Measurements from ENCODE around the gene PDE4D. TPM values are rescaled to one million over a fixed set of nuclear protein-coding genes. Genes with fewer than 3 reads are reported as not detected.

PDE4D gene
- total RNA-seq, 1 experiment from 2014 or later = 11.6 TPM

DNA sequence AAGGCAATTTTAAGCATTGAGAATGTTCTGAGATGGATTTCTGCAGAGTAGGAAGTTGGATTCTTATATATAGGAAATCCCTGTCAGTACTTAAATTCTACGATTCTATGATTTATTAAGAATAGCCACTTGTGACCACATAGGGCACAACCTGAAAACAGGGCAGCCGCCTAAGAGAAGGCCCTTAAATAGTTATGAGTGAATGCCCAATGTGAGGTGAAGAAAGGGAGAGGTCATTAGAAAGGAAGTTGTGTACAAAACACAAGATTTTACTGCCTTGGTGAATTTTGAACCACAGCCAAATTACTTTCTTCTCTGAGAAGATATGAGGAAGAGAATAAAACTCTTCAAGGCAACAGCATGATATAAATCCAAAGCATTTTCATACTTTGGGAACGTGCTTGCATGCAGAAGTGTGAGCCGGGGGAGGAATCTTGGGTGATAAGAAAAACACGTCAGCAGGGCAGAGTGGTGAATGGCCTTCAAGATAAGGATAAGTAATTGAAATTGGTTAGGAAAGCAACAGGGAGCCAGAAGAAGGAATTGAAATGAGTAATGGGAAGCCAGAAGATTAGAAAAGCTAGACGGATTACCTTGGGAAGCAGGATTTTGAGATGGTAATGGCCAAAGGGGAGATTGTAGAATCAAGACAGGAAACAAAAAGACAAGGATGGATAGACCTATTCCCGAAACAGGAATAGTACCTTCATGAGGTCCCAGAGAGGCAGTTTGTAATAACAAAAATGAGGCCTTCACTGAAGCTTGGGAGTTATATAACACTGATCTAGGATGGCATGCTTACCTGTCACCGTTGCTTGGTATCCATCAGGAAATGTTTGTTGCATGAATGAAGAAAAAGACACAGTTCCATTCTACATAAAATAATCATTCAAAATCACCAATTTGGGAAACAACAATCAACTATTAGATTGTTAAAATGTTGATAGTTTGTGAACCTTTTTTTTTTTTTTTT, 244.3 kb downstream of the PDE4D start:
- no peaks in the 10 kb centered on the region for H3K27me3 Mint-ChIP-seq (ENCODE audit: unreplicated experiment)
- H3K27ac Mint-ChIP-seq (ENCODE audit: unreplicated experiment) = peak overlapping the region; percentile 73
- H3K9me3 Mint-ChIP-seq (ENCODE audit: low read depth, unreplicated experiment) = no peaks in the 10 kb centered on the region
- peak; percentile 8 for DNase-seq
- no peaks in the 10 kb centered on the region for H3K36me3 Mint-ChIP-seq (ENCODE audit: insufficient read depth, unreplicated experiment)
- BruUV-seq (replicated peaks) = no TSS peak
- TF ChIP-seq, protein P1, sequence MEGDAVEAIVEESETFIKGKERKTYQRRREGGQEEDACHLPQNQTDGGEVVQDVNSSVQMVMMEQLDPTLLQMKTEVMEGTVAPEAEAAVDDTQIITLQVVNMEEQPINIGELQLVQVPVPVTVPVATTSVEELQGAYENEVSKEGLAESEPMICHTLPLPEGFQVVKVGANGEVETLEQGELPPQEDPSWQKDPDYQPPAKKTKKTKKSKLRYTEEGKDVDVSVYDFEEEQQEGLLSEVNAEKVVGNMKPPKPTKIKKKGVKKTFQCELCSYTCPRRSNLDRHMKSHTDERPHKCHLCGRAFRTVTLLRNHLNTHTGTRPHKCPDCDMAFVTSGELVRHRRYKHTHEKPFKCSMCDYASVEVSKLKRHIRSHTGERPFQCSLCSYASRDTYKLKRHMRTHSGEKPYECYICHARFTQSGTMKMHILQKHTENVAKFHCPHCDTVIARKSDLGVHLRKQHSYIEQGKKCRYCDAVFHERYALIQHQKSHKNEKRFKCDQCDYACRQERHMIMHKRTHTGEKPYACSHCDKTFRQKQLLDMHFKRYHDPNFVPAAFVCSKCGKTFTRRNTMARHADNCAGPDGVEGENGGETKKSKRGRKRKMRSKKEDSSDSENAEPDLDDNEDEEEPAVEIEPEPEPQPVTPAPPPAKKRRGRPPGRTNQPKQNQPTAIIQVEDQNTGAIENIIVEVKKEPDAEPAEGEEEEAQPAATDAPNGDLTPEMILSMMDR (IDR thresholded peaks at IDR 0.05; ENCODE audit: unreplicated experiment) = no peak
- intact Hi-C loops (cut with micrococcal nuclease; ENCODE audit: unreplicated experiment) = no loop called here
- CTCF ChIA-PET = interaction anchor here (0.7 kb wide), 1 partner anchor 123 kb away, joined by 3 read pairs; no protein-coding TSS in a partner anchor
- H3K4me1 Mint-ChIP-seq (ENCODE audit: low read depth, unreplicated experiment) = peaks cover 13% of the 10 kb centered on the region
- peak overlapping the region; percentile 13 for H3K4me3 Mint-ChIP-seq (ENCODE audit: low read depth, unreplicated experiment)

DNA sequence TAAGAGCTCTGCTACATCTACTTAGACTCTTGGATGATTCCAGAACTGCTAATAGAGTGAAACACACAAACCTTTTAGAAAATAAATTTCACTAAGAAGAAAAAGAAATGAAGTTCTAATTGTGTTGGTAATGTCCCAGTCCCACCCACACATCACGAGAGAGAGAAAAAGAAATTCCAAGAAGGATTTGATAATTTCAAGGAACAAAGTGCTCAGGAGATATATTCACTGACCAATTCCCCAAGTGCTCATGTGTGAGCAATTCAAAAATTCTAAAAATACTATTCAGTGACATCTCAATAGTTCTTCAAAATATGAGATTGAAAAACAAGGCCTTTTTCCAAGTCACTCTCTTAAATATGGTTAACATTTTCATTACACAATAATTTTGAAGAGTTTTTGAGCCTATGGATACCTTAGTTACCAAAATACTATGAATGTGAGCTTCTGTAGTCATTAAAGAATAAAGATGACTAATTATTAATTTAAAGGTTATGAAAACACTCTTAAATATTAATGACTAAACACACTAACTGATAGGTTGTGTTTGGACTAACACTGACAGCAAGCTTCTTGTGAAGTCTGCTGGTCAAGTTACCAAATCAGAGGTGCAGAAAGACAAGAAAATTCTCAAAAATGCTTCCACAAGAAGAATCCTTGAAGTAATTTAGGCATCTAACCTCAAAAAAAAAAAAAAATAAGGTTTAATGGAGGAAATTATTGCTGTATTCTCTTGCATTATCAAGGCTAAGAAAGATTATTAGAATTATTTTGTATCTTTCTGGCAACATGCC, 245.3 kb downstream of the PDE4D start:
- TF ChIP-seq, protein P1 (IDR thresholded peaks at IDR 0.05; ENCODE audit: unreplicated experiment) = no peak
- Mint-ChIP-seq H3K4me1 (ENCODE audit: low read depth, unreplicated experiment) (peaks cover 13% of the 10 kb centered on the region), H3K9me3 (ENCODE audit: low read depth, unreplicated experiment) (no peaks in the 10 kb centered on the region), H3K4me3 (ENCODE audit: low read depth, unreplicated experiment) (no peak overlapping the region), H3K27me3 (ENCODE audit: unreplicated experiment) (no peaks in the 10 kb centered on the region), H3K36me3 (ENCODE audit: insufficient read depth, unreplicated experiment) (no peaks in the 10 kb centered on the region), H3K27ac (ENCODE audit: unreplicated experiment) (no peak overlapping the region)
- BruUV-seq (replicated peaks) = no TSS peak
- DNase-seq = no peak
- intact Hi-C loops (cut with micrococcal nuclease; ENCODE audit: unreplicated experiment) = no loop called here
- CTCF ChIA-PET = interaction anchor here (0.6 to 0.7 kb wide), 4 partner anchors 10 to 122 kb away, joined by 3 to 6 read pairs (median 4); no protein-coding TSS in a partner anchor

DNA sequence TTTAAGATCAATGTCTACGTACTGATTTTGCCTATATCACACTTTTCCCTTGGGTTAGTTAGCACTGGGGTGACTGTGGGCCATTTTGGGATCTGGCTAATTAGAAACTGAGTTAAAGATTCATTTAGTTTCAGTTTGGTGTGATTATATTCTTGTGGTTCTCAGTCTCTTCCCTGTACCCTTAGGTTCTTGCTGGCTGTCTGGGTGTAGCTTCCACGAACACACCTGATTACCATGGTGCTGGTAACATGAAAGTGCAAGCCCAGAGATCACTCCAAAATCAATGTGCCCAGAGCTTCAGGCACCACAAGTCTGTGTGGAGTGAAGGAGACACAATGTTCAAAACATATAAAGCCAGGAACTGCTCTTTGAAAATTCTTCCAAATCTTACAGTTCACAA, 248.1 kb downstream of the PDE4D start:
- Mint-ChIP-seq H3K27ac (ENCODE audit: unreplicated experiment) (no peak overlapping the region), H3K4me3 (ENCODE audit: low read depth, unreplicated experiment) (no peak overlapping the region), H3K9me3 (ENCODE audit: low read depth, unreplicated experiment) (peaks cover 2% of the 10 kb centered on the region), H3K4me1 (ENCODE audit: low read depth, unreplicated experiment) (peaks cover 19% of the 10 kb centered on the region), H3K27me3 (ENCODE audit: unreplicated experiment) (no peaks in the 10 kb centered on the region), H3K36me3 (ENCODE audit: insufficient read depth, unreplicated experiment) (peaks cover 8% of the 10 kb centered on the region)
- TF ChIP-seq, protein P1 (IDR thresholded peaks at IDR 0.05; ENCODE audit: unreplicated experiment) = no peak
- CTCF ChIA-PET = no interaction called here
- intact Hi-C loops (cut with micrococcal nuclease; ENCODE audit: unreplicated experiment) = no loop called here
- no peak for DNase-seq
- BruUV-seq (replicated peaks) = no TSS peak

DNA sequence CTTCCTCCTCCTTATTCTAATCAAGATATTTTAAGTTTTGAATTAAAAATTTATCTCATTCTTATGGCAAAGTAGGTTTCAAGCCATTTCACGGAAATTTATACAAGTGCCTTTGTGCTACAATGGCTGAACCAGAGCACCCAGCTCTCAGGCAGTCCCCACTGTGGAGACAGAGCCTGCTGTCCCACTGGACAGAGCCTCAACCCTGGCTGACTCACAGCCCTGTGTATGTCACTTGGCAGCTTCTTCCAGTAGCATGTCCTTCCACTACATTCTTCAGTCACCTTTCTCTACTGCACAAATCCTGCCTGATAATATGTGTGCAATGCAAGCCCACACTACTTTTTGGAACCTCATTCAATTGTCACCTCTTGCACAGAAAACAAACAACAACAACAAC, 253.1 kb downstream of the PDE4D start:
- CTCF ChIA-PET = interaction anchor here (0.7 to 1.4 kb wide), 3 partner anchors 20 to 477 kb away, joined by 3 to 10 read pairs (median 4); no protein-coding TSS in a partner anchor
- H3K4me3 Mint-ChIP-seq (ENCODE audit: low read depth, unreplicated experiment) = no peak overlapping the region
- peaks cover 2% of the 10 kb centered on the region for H3K9me3 Mint-ChIP-seq (ENCODE audit: low read depth, unreplicated experiment)
- intact Hi-C loops (cut with micrococcal nuclease; ENCODE audit: unreplicated experiment) = loop anchor here (5.0 kb wide), 1 partner anchor 53 kb away; no protein-coding TSS in a partner anchor
- peaks cover 29% of the 10 kb centered on the region for H3K4me1 Mint-ChIP-seq (ENCODE audit: low read depth, unreplicated experiment)
- TF ChIP-seq, protein P1 (IDR thresholded peaks at IDR 0.05; ENCODE audit: unreplicated experiment) = no peak
- DNase-seq = peak; percentile 55
- H3K36me3 Mint-ChIP-seq (ENCODE audit: insufficient read depth, unreplicated experiment) = peaks cover 8% of the 10 kb centered on the region
- H3K27me3 Mint-ChIP-seq (ENCODE audit: unreplicated experiment) = no peaks in the 10 kb centered on the region
- no TSS peak for BruUV-seq (replicated peaks)
- H3K27ac Mint-ChIP-seq (ENCODE audit: unreplicated experiment) = no peak overlapping the region

Measured in Calu3 (cell line).